K562 (cell line): ENCODE data around the gene PARD3B. TPM values are rescaled to one million over a fixed set of nuclear protein-coding genes. Genes with fewer than 3 reads are reported as not detected.

Source experiments
- AFF4 ChIP-seq: sonication (generic); formaldehyde crosslinking; IDR thresholded peaks from 2 replicates; pipeline ENCODE4 v1.8.0; 2023; ENCODE audit warnings: mild to moderate bottlenecking, missing genetic modification reagents
- BRD9 ChIP-seq: fragments of 450-650 bp; IDR thresholded peaks from 2 replicates; pipeline ENCODE4 v1.6.1; 2018; ENCODE audit warnings: low read depth; ENCODE audit not compliant: partially characterized antibody
- CBFB ChIP-seq: sonication (generic); formaldehyde crosslinking; IDR thresholded peaks from 2 replicates; pipeline ENCODE4 v1.4.0; 2020; ENCODE audit warnings: mild to moderate bottlenecking, missing genetic modification reagents
- CBX1 ChIP-seq: sonication (generic); IDR thresholded peaks from 2 replicates; pipeline ENCODE4 v1.6.1; 2016; ENCODE audit warnings: antibody characterized with exemption, low read depth, mild to moderate bottlenecking
- EP300 ChIP-seq: IDR thresholded peaks from 2 replicates; pipeline ENCODE4 v1.6.1; 2012; ENCODE audit warnings: low read length, improper control_type of control experiment
- ERF ChIP-seq: fragments of 450-650 bp; formaldehyde crosslinking; IDR thresholded peaks from 2 replicates; pipeline ENCODE4 v1.4.0; 2020; ENCODE audit warnings: mild to moderate bottlenecking, mixed read lengths
- ETS2 ChIP-seq: IDR thresholded peaks from 2 replicates; pipeline ENCODE4 v1.6.1; 2016; ENCODE audit warnings: borderline replicate concordance, missing genetic modification characterization, mild to moderate bottlenecking, moderate library complexity, missing compliant biosample characterization; ENCODE audit not compliant: poor library complexity, severe bottlenecking
- HMBOX1 ChIP-seq: sonication (generic); IDR thresholded peaks from 2 replicates; pipeline ENCODE4 v1.6.1; 2016
- HNRNPL ChIP-seq: fragments of 200-400 bp; formaldehyde crosslinking; IDR thresholded peaks from 2 replicates; pipeline ENCODE4 v1.6.1; 2017; ENCODE audit warnings: low read depth, mild to moderate bottlenecking, low read length
- IFI16 ChIP-seq: fragments of 250-450 bp; sonication (Bioruptor Pico); IDR thresholded peaks from 2 replicates; pipeline ENCODE4 v2.1.2; 2022; ENCODE audit warnings: mild to moderate bottlenecking, inconsistent platforms
- ILK ChIP-seq: fragments of 450-650 bp; IDR thresholded peaks from 2 replicates; pipeline ENCODE4 v1.6.1; 2016; ENCODE audit warnings: missing genetic modification characterization, low read depth, mild to moderate bottlenecking, missing compliant biosample characterization, moderate library complexity, borderline replicate concordance
- MTA1 ChIP-seq: fragments of 450-650 bp; IDR thresholded peaks from 2 replicates; pipeline ENCODE4 v1.6.1; 2017; ENCODE audit warnings: borderline replicate concordance
- NFXL1 ChIP-seq: fragments of 450-650 bp; formaldehyde crosslinking; IDR thresholded peaks from 2 replicates; pipeline ENCODE4 v1.4.0; 2021; ENCODE audit warnings: mild to moderate bottlenecking
- PML ChIP-seq: IDR thresholded peaks from 2 replicates; pipeline ENCODE4 v1.6.1; 2012; ENCODE audit warnings: low read length, inconsistent platforms
- SMAD2 ChIP-seq: fragments of 150-350 bp; IDR thresholded peaks from 2 replicates; pipeline ENCODE4 v1.6.1; 2014; ENCODE audit warnings: low read depth, mild to moderate bottlenecking, low read length
- SREBF2 ChIP-seq: sonication (generic); formaldehyde crosslinking; IDR thresholded peaks from 2 replicates; pipeline ENCODE4 v1.4.0; 2020; ENCODE audit warnings: mild to moderate bottlenecking, missing genetic modification reagents
- TAL1 ChIP-seq: fragments of 450-650 bp; IDR thresholded peaks from 2 replicates; pipeline ENCODE4 v1.6.1; 2016; ENCODE audit warnings: mild to moderate bottlenecking
- THRAP3 ChIP-seq: fragments of 450-650 bp; IDR thresholded peaks from 2 replicates; pipeline ENCODE4 v1.6.1; 2016; ENCODE audit warnings: mild to moderate bottlenecking, inconsistent platforms, borderline replicate concordance
- ZBTB2 ChIP-seq: fragments of 450-650 bp; IDR thresholded peaks from 2 replicates; pipeline ENCODE4 v1.6.1; 2016; ENCODE audit warnings: antibody characterized with exemption
- ZNF143 ChIP-seq: sonication (generic); formaldehyde crosslinking; IDR thresholded peaks from 2 replicates; pipeline ENCODE4 v1.9.0; 2022; ENCODE audit warnings: mild to moderate bottlenecking, missing genetic modification reagents
- ZNF3 ChIP-seq: fragments of 250-450 bp; sonication (Bioruptor Pico); IDR thresholded peaks from 2 replicates; pipeline ENCODE4 v1.5.0; 2021; ENCODE audit warnings: mild to moderate bottlenecking, moderate library complexity
- ZNF507 ChIP-seq: conservative IDR thresholded peaks from 2 replicates; pipeline ENCODE4 v1.6.1; 2017; ENCODE audit warnings: missing genetic modification characterization, missing compliant biosample characterization
- ZNF584 ChIP-seq: fragments of 200-800 bp; sonication (Bioruptor generic); IDR thresholded peaks from 2 replicates; pipeline ENCODE4 v1.6.1; 2016; ENCODE audit warnings: low read depth, mild to moderate bottlenecking, missing genetic modification characterization, missing compliant biosample characterization
- ZNF644 ChIP-seq: fragments of 200-800 bp; sonication (Bioruptor generic); IDR thresholded peaks from 2 replicates; pipeline ENCODE4 v1.6.1; 2016; ENCODE audit warnings: low read depth, missing genetic modification characterization, missing compliant biosample characterization
- polyA plus RNA-seq, 8 experiments: library from polyadenylated mRNA; depleted of rRNA in 4 of 8; stranded (reverse) in 5 of 8; unstranded in 3 of 8; fragments of >200 nt; fragmentation: Nextera tagmentation in 2 of 8; fragmentation: Illumina TruSeq in 1 of 8; extraction: Ambion mirVana in 2 of 8; extraction: Trizol in 1 of 8; gene quantifications; 2 replicates each; pipeline versions ENCODE4 v1.2.1 to v1.2.3, GENCODE V29; 2011 to 2014; ENCODE audit warnings: inconsistent platforms in 1 of 8, missing spikeins in 1 of 8
- total RNA-seq, 7 experiments: library from RNA; depleted of rRNA in 6 of 7; stranded (reverse); fragments of >200 nt in 6 of 7; fragmentation: Illumina TruSeq in 2 of 7; extraction: Trizol in 2 of 7; gene quantifications; 2 replicates each; pipeline versions ENCODE4 v1.2.1 to v1.2.3, GENCODE V29; 2011 to 2021; ENCODE audit warnings: low replicate concordance in 1 of 7

Gene PARD3B
- total and polyA plus RNA-seq, 9 of the 15 experiments (the other 6 are each of a cell fraction or from before 2014, with no cell fraction given), result 0.15 to 3.0 (median 1.1) TPM

GRCh38 chr2:205024822-205025518 is 479.7 kb downstream of the PARD3B start (continued):
- TF ChIP-seq AFF4 (CRISPR knock-in tag) (no peak), THRAP3 (no peak), HMBOX1 (peak; percentile 54), ZNF584 (peak; percentile 89), EP300 (peak; percentile 97), ETS2 (tag) (no peak), MTA1 (no peak), SMAD2 (no peak), BRD9 (peak; percentile 56), PML (peak; percentile 94), IFI16 (no peak), ILK (tag) (no peak), CBFB (CRISPR knock-in tag) (no peak), NFXL1 (CRISPR knock-in tag) (no peak), ZNF3 (CRISPR knock-in tag) (no peak), ERF (CRISPR knock-in tag) (no peak), ZNF507 (tag) (no peak), ZNF143 (no peak), ZBTB2 (no peak), TAL1 (peak; percentile 96), HNRNPL (no peak), ZNF644 (tag) (peak; percentile 14; the same call in 1 of the 2 replicates), CBX1 (no peak), SREBF2 (no peak)
